ENCODE data around the gene NRDC. TPM values are rescaled to one million over a fixed set of nuclear protein-coding genes. Genes with fewer than 3 reads are reported as not detected.
"Not testable (repeated sequence)": the region's sequence is repeated elsewhere in the genome, so short reads cannot be mapped to it uniquely, and the experiment has no call there.

The NRDC gene
- total RNA-seq, 4 donors from 2014 or later: 35.1 to 83.7 (median 64.1) TPM

- TF ChIP-seq CTCF (IDR thresholded peaks at IDR 0.05) (no peak), POLR2A (IDR thresholded peaks at IDR 0.05) (no peak)
Measured at GRCh38 chr1:51829058-51829457, 49.5 kb downstream of the NRDC start.

GRCh38 chr1:51819810-51820209, 58.7 kb downstream of the NRDC start:
- Histone ChIP-seq H3K4me1 (no peaks in the 10 kb centered on the region), H3K4me3 (no peak overlapping the region), H3K27me3 (no peaks in the 10 kb centered on the region), H3K27ac (no peak overlapping the region), H3K36me3 (peaks cover 0 to 100% (median 0%) of the 10 kb centered on the region in 3 donors), H3K9me3 (no peaks in the 10 kb centered on the region)
- TF ChIP-seq POLR2A (IDR thresholded peaks at IDR 0.05) (no peak), CTCF (IDR thresholded peaks at IDR 0.05) (no peak)
- no peak for DNase-seq
- intact Hi-C loops (cut with DNase I): no loop called here
- WGBS, 2 donors: 96 to 100% methylated on average over 1 of the region's 1 CpG

More at GRCh38 chr1:51829058-51829457, 49.5 kb downstream of the NRDC start:
- H3K27me3 ChIP-seq: no peaks in the 10 kb centered on the region
- H3K9me3 ChIP-seq: no peaks in the 10 kb centered on the region
- intact Hi-C loops (cut with DNase I): no loop called here
- H3K4me3 ChIP-seq: no peak overlapping the region
- H3K36me3 ChIP-seq: peaks cover 0 to 89% (median 13%) of the 10 kb centered on the region in 3 donors
- WGBS, 2 donors: 55 to 71% methylated on average over 2 of the region's 2 CpGs
- no peak for DNase-seq
- H3K4me1 ChIP-seq: no peaks in the 10 kb centered on the region
- H3K27ac ChIP-seq: no peak overlapping the region

GRCh38 chr1:51819021-51819420, 59.5 kb downstream of the NRDC start:
- H3K36me3 ChIP-seq: peaks cover 0 to 100% (median 4%) of the 10 kb centered on the region in 3 donors
- H3K27me3 ChIP-seq; DNase-seq; H3K4me1 ChIP-seq; intact Hi-C loops (cut with DNase I); H3K27ac ChIP-seq; H3K4me3 ChIP-seq; H3K9me3 ChIP-seq: not testable (repeated sequence)
- WGBS, 2 donors: 90 to 95% methylated on average over 8 to 9 of the region's 9 CpGs

GRCh38 chr1:51818487-51818886, 60.0 kb downstream of the NRDC start:
- WGBS, 2 donors: 92 to 94% methylated on average over 3 of the region's 3 CpGs
- TF ChIP-seq POLR2A (IDR thresholded peaks at IDR 0.05) (no peak), CTCF (IDR thresholded peaks at IDR 0.05) (no peak)

GRCh38 chr1:51814513-51814912, 64.0 kb downstream of the NRDC start:
- intact Hi-C loops (cut with DNase I): no loop called here
- H3K4me1 ChIP-seq: no peaks in the 10 kb centered on the region
- no peak overlapping the region for H3K27ac ChIP-seq
- H3K4me3 ChIP-seq: no peak overlapping the region
- WGBS, 2 donors: 86 to 100% methylated on average over 1 of the region's 1 CpG
- H3K9me3 ChIP-seq: no peaks in the 10 kb centered on the region
- no peaks in the 10 kb centered on the region for H3K27me3 ChIP-seq
- TF ChIP-seq CTCF (IDR thresholded peaks at IDR 0.05) (no peak), POLR2A (IDR thresholded peaks at IDR 0.05) (no peak)
- DNase-seq: no peak
- peaks cover 0 to 100% (median 7%) of the 10 kb centered on the region in 3 donors for H3K36me3 ChIP-seq

More at GRCh38 chr1:51818487-51818886, 60.0 kb downstream of the NRDC start:
- intact Hi-C loops (cut with DNase I): no loop called here
- no peaks in the 10 kb centered on the region for H3K4me1 ChIP-seq
- H3K9me3 ChIP-seq: no peaks in the 10 kb centered on the region
- no peaks in the 10 kb centered on the region for H3K27me3 ChIP-seq
- peaks cover 0 to 100% (median 7%) of the 10 kb centered on the region in 3 donors for H3K36me3 ChIP-seq
- H3K4me3 ChIP-seq: no peak overlapping the region
- no peak for DNase-seq
- no peak overlapping the region for H3K27ac ChIP-seq

- no peaks in the 10 kb centered on the region for H3K4me1 ChIP-seq
- DNase-seq: no peak
- no peaks in the 10 kb centered on the region for H3K9me3 ChIP-seq
- H3K36me3 ChIP-seq: peaks cover 8 to 100% (median 10%) of the 10 kb centered on the region in 3 donors
- no peak for TF ChIP-seq POLR2A (IDR thresholded peaks at IDR 0.05)
- TF ChIP-seq CTCF (IDR thresholded peaks at IDR 0.05): no peak
- H3K27me3 ChIP-seq: no peaks in the 10 kb centered on the region
- H3K27ac ChIP-seq: no peak overlapping the region
- WGBS, 2 donors: 89 to 96% methylated on average over 2 of the region's 2 CpGs
- no peak overlapping the region for H3K4me3 ChIP-seq
- intact Hi-C loops (cut with DNase I): no loop called here
Measured at GRCh38 chr1:51799372-51799771, 79.2 kb downstream of the NRDC start.

All from esophagus squamous epithelium (tissue), 5 donors.